DOHH2 (cell line): ENCODE data around the gene LPGAT1.

Experiments used
- H3F3A ChIP-seq: fragments of 200-600 bp; sonication (generic), shearing (Covaris generic); 2 replicates; pipeline ENCODE4 v1.6.0; 2016; ENCODE audit warnings: antibody characterized with exemption, mild to moderate bottlenecking; ENCODE audit not compliant: control insufficient read depth, insufficient read depth
- H3K27ac ChIP-seq: fragments of 200-600 bp; sonication (generic); 2 replicates; pipeline ENCODE4 v1.5.1; 2014; ENCODE audit warnings: low read depth, mild to moderate bottlenecking, low read length, moderate library complexity
- H3K27me3 ChIP-seq: fragments of 200-600 bp; sonication (generic); 2 replicates; pipeline ENCODE4 v1.6.1; 2014; ENCODE audit warnings: mild to moderate bottlenecking, low read length, mixed read lengths; ENCODE audit not compliant: control insufficient read depth
- H3K36me3 ChIP-seq: fragments of 200-600 bp; sonication (generic); 2 replicates; pipeline ENCODE4 v1.6.1; 2014; ENCODE audit warnings: mild to moderate bottlenecking, low read length, moderate library complexity, mixed read lengths; ENCODE audit not compliant: control insufficient read depth
- H3K4me1 ChIP-seq: fragments of 200-600 bp; sonication (generic); 2 replicates; pipeline ENCODE4 v1.6.1; 2014; ENCODE audit warnings: mild to moderate bottlenecking, low read length, mixed read lengths; ENCODE audit not compliant: control insufficient read depth
- H3K4me2 ChIP-seq: fragments of 200-600 bp; sonication (generic); 2 replicates; pipeline ENCODE4 v1.6.0; 2014; ENCODE audit warnings: mild to moderate bottlenecking, low read length, moderate library complexity
- H3K4me3 ChIP-seq: fragments of 200-600 bp; sonication (generic); 2 replicates; pipeline ENCODE4 v1.5.1; 2014; ENCODE audit warnings: mild to moderate bottlenecking, low read length, mixed read lengths
- H3K79me2 ChIP-seq: fragments of 200-600 bp; sonication (generic); 2 replicates; pipeline ENCODE4 v1.6.1; 2014; ENCODE audit warnings: mild to moderate bottlenecking, low read length, mixed read lengths; ENCODE audit not compliant: control insufficient read depth
- H3K9me2 ChIP-seq: fragments of 200-600 bp; sonication (generic); replicated peaks from 2 replicates; pipeline ENCODE4 v1.6.1; 2014; ENCODE audit warnings: mild to moderate bottlenecking, low read length, mixed read lengths; ENCODE audit not compliant: control insufficient read depth
- H3K9me3 ChIP-seq: fragments of 200-600 bp; sonication (generic); 2 replicates; pipeline ENCODE4 v1.6.1; 2014; ENCODE audit warnings: antibody characterized with exemption, low read length, mixed read lengths; ENCODE audit not compliant: control insufficient read depth, insufficient read depth
- H4K20me1 ChIP-seq: fragments of 200-600 bp; sonication (generic); 2 replicates; pipeline ENCODE4 v1.6.0; 2014; ENCODE audit warnings: low read depth, mild to moderate bottlenecking, antibody characterized with exemption, low read length, moderate library complexity; ENCODE audit not compliant: control insufficient read depth, insufficient read depth
- CTCF ChIP-seq: fragments of 200-600 bp; sonication (generic); IDR thresholded peaks from one replicate; pipeline ENCODE4 v1.5.1; 2014; ENCODE audit warnings: antibody characterized with exemption, mild to moderate bottlenecking, low read depth, low read length; ENCODE audit not compliant: poor library complexity, severe bottlenecking
- EZH2phosphoT487 ChIP-seq: fragments of 200-600 bp; sonication (generic); IDR thresholded peaks from 2 replicates; pipeline ENCODE4 v1.6.1; 2017; ENCODE audit warnings: borderline replicate concordance, mild to moderate bottlenecking, antibody characterized with exemption, low read length, moderate library complexity, mixed read lengths

Gene LPGAT1

GRCh38 chr1:211830328-211831142 is at the start of gene LPGAT1:
Gene LPGAT1 (minus strand): TSS chr1:211830763. CDS start chr1:211829296, 1,467 bp downstream.
- TF ChIP-seq EZH2phosphoT487 (no peak), CTCF (peak; percentile 60)
- Histone ChIP-seq H3K4me3 (peak within 1 kb of the TSS; percentile 76), H3K27ac (no peak within 1 kb of the TSS; the same call in 1 of the 2 replicates), H3K36me3 (peaks cover 5% of the 10 kb centered on the region; the same call in 1 of the 2 replicates), H4K20me1 (no peaks in the 10 kb centered on the region), H3K9me3 (no peaks in the 10 kb centered on the region), H3K79me2 (peaks cover 2% of the 10 kb centered on the region; the same call in 1 of the 2 replicates), H3K4me1 (peaks cover 20% of the 10 kb centered on the region), H3K4me2 (peak within 1 kb of the TSS; percentile 85), H3K9me2 (no peaks in the 10 kb centered on the region), H3F3A (peaks cover 10% of the 10 kb centered on the region), H3K27me3 (no peaks in the 10 kb centered on the region)

GRCh38 chr1:211879475-211879874 is 48.9 kb upstream of the LPGAT1 start:
- Histone ChIP-seq H3F3A (no peaks in the 10 kb centered on the region), H4K20me1 (no peaks in the 10 kb centered on the region), H3K36me3 (no peaks in the 10 kb centered on the region), H3K4me2 (no peak overlapping the region), H3K9me3 (no peaks in the 10 kb centered on the region; the same call in 1 of the 2 replicates), H3K4me3 (no peak overlapping the region), H3K4me1 (no peaks in the 10 kb centered on the region), H3K79me2 (no peaks in the 10 kb centered on the region), H3K27me3 (no peaks in the 10 kb centered on the region), H3K9me2 (no peaks in the 10 kb centered on the region), H3K27ac (no peak overlapping the region)
- TF ChIP-seq EZH2phosphoT487 (no peak), CTCF (no peak)

GRCh38 chr1:211876851-211877590 is 46.5 kb upstream of the LPGAT1 start:
- H3K4me2 ChIP-seq = no peak overlapping the region
- TF ChIP-seq EZH2phosphoT487 (no peak), CTCF (no peak)
- no peaks in the 10 kb centered on the region for H3K36me3 ChIP-seq
- H3K4me1 ChIP-seq = no peaks in the 10 kb centered on the region
- no peaks in the 10 kb centered on the region for H4K20me1 ChIP-seq
- H3K79me2 ChIP-seq = no peaks in the 10 kb centered on the region
- no peak overlapping the region for H3K27ac ChIP-seq
- H3F3A ChIP-seq = no peaks in the 10 kb centered on the region
- H3K4me3 ChIP-seq = no peak overlapping the region
- H3K9me2 ChIP-seq = no peaks in the 10 kb centered on the region
- no peaks in the 10 kb centered on the region for H3K27me3 ChIP-seq
- H3K9me3 ChIP-seq = no peaks in the 10 kb centered on the region; the same call in 1 of the 2 replicates
